Measurements from ENCODE around the gene CCDC137.

The CCDC137 gene

DNA sequence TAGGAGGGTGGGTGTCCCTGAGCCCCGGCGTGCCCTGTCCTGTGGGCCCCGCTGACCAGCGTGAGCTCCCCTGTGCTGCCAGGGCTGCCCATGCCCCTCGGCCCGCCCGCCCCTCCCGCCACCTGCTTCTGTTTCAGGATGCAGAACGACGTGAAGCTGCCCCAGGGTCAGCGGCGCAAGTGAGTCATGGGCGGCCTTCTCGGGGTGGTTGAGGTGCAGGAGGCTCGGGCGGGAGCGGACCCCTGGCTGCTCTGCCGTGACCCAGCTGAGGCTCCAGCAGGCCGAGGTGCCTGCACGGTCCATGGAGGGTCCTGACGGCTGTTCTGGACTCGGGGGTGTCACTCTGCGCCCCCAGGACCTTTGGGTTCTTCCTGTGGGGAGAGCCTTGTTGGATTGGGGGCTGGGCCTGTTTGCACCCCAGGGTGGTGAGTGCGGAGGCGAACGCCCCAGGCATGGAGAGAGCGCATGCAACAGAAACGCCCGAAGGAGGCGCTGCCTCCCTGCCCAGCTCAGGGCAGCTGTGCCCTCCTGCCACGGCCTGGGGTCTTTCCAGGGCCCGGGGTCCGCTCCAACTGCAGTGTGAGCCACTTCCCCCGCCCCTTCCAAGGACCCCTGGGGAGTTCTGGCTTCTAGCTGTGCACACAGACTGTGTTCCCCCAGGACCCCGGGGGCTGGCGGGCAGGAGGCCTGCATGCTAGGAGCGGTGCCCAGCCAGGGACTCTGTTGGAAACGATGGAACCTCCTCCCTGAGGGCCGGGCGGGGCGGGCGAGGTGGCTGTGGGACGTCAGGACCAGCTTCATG is 49.5 kb downstream of the CCDC137 start:
- no peak for DNase-seq (ENCODE audit: low spot score)

DNA sequence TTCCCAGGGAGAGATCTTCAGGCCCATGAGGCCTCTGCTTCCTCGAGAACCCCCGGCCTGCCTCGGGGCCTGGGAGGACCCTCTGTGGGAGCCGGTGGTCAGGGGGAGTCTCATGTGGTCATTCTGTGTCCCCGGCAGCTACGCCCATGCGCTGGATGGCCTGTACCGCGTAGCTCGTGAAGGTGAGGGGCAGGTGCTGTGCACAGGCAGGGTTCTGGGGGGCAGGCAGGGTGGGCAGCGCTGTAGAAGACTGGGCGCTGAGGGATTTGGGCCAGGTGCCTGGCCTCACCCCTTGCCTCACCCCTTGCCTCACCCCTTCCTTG is 50.1 kb downstream of the CCDC137 start:
- no peak for DNase-seq (ENCODE audit: low spot score)

DNA sequence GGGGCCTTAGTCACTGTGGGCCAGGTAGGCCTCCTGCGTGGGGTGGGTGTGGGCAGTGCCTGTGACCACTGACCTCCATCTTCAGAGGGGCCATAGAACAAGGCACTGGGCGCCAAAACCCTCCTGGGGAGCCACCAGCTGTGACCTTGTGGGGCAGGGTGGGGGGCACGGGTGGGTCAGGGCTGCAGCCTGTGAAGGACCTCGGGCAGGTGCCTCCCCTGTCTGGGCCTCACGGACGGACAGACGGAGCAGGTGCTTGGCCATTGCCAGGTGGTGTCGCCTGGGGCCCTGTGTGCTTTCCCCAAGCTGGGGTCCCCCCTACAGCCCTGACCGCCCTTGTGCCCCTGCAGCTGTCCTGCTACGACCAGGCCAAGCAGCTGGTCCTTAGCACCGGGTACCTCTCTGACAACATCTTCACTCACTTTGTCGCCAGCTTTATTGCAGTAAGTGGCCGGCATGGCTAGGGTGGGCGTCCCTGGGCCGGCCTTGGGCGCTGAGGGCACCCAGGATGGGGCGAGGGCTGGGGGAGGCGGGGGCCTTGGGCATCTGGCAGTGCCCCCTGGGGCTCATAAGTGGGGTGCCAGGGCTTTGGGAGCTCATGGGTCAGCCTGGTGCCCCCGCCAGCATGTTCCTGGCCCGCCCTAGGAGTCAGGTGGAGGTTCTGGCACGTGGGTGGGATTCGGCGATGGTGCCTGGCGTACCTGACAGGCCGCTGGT is 50.7 kb downstream of the CCDC137 start:
- no peak for DNase-seq (ENCODE audit: low spot score)

GRCh38 chr17:81717766-81718089 is 51.2 kb downstream of the CCDC137 start:
- no peak for DNase-seq (ENCODE audit: low spot score)

- DNase-seq (ENCODE audit: low spot score), result no peak
Measured at GRCh38 chr17:81719410-81720266, 53.1 kb downstream of the CCDC137 start.

- DNase-seq (ENCODE audit: low spot score), result no peak
Measured at GRCh38 chr17:81720267-81721071, 53.9 kb downstream of the CCDC137 start.

DNA sequence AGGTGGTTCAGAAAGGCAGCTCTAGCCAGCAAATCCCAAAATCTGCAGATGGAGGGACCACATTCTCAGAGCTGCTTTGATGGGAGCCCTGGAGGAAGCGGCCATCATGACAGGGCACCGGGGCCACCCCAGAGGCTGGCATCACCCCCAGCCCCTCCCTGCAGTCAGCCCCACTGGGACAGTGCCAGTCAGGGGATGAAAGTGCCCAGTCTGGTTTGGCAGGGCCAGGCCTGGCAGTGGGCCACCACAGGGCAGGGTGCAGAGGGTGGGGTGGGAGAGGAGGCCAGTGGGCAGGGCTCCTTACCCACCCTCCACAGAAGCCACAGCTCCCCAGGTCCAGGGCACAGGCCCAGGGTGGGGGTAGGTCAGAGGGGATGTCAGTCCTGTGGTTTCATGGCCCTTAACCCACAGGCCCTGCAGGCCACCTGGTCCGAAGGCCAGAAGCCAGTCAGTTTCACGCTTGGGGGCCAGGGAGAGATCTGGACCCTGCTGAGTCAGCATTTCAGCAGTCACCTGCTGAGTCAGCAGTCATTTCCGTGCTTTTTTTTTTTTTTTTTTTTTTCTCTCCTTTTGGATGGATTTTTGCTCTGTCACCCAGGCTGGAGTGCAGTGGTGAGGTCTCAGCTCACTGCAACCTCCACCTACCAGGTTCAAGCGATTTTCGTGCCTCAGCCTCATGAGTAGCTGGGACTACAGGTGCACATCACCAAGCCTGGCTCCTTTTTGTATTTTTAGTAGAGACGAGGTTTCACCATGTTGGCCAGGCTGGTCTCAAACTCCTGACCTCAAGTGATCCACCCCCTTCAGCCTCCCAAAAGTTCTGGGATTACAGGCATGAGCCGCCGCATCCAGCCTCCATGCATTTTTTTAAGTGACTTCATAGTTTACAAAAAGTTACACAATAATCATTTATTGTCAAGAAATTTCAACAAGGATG is 55.9 kb downstream of the CCDC137 start:
- DNase-seq (ENCODE audit: low spot score), result no peak

Data from NAMALWA (cell line).